NK-92 (cell line): ENCODE results near the gene SPIRE1.
"Not testable (repeated sequence)": the region's sequence is repeated elsewhere in the genome, so short reads cannot be mapped to it uniquely, and the experiment has no call there.

Experiments
- DNase-seq: peaks from one replicate; lab custom pipeline; 2025; ENCODE audit not compliant: unreplicated experiment; lab: John Stamatoyannopoulos, UW

SPIRE1 gene

DNA sequence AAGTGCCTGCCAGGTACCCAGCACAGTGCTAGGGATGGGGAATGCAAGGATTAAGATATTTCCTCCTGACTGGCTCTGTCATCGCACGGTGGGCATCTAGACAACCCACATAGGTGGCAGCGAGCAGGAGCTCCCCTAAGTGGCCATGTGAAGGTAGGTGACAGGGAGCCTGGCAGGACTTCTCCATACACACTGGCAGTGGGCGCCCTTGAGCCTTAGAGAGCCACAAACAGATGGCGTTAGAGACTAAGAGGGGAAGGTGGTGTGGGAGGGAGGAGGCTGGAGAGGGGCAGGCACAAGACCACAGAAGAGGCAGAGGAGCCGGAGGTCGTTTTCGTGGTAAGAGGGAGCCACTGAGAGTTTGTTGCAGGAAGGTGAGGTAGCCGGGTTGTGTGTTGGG is 235.0 kb downstream of the SPIRE1 start:
- DNase-seq = no peak

DNA sequence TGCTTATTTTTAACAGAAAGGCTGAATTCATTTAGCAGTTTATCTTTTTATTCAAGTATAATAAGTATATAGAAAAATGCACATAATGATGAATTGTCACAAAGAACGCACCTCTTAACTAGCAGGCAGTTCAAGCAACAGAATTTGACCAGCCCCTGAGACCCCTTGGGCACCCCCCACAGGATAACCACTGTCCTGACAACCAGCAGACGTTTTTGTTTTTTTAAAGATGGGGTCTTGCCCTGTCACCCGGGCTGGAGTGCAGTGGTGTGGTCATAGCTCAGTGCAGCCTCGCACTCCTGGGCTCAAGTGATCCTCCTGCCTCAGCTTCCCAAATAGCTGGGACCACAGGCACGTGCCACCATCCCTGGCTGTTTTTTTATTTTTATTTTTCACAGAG is 236.2 kb downstream of the SPIRE1 start:
- no peak for DNase-seq

DNA sequence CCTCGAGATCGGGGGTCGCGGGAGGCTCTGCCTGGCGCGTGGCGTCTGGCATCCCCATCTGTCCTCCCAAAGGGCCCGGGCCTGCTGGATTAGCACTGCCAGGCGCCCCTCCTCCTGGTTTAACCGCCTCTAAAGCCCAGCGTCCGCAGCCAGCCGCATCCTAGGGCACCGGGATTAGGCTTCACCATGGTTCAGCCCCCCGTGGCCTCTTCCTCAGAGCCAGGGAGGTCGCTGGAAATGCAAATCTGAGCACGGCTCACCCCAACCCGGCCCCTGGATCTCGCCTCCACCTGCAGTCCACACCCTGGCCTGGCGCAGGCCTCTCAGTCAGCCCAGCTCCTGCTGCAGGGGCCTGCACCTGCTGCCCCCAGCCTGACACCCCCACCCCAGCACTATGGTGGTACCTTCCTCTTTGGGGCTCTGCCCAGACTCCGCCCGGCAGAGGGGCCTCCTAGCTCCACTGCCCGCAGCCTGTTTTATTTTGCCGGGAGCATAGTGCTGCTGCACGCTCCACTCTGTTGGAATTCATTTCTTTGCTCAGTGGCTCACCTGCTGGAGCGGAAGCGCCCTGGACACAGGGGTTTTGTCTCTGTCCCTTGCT is 237.0 kb downstream of the SPIRE1 start:
- DNase-seq = no peak

DNA sequence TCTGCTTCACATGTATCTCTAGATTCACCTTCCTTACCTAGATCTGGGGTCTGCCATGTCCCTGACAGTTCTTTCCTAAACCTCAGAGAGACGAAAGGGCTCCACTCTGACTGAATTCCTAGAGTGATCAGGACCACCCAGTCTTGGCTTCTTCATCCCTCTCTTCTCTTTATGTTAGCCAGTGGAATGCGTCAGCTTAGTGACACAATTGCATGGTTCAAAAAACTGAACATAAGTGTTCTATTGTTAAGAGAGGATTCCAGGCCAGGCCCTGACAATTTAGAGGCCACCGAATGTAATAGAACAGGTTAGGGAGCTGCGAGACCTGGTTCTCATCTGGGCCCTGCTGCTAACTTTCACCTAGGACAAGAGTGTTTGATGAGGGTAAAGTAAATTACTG is 240.2 kb downstream of the SPIRE1 start:
- DNase-seq = no peak

DNA sequence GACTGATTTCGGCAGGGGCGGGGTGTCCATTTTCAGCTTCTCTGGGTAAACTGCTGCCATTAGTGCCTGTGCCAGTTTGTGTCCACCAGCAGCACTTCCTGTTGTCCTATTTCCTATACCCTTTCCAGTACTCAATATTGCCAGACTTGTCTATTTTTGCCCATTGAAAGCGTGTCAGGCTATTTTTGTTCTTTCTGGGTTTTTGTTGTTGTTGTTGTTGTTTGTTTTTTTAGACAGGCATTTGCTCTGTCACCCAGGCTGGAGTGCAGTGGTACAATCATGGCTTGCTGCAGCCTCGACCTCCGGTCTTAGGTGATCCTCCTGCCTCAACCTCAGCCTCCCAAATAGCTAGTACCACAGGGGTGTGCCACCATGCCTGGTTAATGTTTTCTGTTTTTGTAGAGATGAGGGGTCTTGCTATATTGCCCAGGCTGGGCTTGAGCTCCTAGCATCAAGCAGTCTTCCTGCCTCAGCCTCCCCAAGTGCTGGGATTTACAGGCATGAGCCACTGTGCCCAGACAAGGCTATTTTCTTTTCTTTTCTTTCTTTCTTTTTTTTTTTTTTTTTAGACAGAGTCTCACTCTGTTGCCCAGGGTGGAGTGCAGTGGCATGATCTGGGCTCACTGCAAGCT is 241.7 kb downstream of the SPIRE1 start:
- no peak for DNase-seq

DNA sequence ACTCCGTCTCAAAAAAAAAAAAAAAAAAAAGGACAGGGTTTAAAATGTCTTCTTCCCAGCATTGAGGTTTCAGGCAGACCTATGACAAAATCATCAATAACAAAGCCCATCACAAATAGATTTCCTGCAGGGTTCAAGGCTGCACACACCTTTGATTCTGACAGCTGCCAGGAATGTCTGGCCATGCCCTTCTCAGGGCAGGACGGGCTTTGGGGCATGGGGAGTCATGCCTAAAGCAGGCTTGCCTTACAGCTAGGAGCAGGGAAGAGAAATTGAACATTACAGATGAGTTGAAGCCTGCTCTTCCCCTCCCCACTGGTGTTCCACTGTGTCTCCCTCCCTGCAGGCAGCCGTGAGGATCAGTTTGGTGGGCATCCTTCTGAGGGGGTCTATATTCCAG is 246.5 kb downstream of the SPIRE1 start:
- no peak for DNase-seq

DNA sequence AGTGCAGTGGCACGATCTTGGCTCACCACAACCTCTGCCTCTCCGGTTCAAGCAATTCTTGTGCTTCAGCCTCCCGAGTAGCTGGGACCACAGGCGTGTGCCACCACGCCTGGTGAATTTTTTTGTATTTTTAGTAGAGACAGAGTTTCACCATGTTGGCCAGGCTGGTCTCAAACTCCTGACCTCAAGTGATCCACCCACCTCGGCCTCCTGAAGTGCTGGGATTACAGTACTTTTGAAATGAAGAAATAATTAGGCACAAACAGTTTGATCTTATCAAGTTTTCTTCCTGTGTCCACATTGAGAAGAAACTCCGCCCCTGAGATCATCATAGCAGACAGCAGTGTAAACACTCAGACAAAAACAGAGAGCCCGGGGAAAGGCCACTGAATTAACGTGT is 247.2 kb downstream of the SPIRE1 start:
- not testable (repeated sequence) for DNase-seq

DNA sequence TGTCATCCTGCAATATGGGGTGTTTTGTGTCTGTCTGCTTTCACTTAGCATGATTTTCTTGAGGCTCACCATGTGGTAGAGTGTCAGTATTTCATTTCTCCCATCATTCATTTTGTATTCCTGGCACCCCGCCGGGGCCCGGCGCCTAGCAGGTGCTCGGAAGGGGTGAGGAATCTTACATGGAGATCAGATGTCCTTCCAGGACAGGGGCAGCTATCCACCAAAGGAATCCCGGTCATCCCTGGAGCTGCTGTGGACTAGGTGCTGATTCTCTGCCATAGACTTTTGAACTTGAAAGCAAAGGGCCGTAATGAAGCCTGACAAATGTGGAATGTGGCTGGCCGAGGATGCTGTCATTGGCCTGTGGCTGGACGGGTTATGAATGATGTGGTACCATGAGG is 247.8 kb downstream of the SPIRE1 start:
- no peak for DNase-seq

DNA sequence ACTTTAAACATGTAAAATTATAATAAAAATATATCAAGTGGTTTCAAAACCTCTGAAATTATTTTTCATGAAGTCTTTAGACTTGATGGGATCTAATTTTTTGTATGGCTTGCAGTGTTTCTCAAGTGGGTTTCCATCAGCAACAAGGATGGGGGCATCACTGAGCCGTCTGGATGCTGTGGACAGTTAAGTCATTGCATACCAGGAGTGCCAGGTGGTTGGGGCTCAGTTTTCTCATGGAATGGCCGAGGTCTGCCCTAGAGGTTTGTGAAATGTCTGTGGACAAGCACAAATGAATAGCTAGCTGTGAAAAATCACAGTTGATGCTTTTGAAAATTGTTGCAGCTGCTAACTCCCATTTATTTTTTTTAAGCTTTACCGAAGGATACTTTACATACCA is 248.4 kb downstream of the SPIRE1 start:
- DNase-seq = no peak

DNA sequence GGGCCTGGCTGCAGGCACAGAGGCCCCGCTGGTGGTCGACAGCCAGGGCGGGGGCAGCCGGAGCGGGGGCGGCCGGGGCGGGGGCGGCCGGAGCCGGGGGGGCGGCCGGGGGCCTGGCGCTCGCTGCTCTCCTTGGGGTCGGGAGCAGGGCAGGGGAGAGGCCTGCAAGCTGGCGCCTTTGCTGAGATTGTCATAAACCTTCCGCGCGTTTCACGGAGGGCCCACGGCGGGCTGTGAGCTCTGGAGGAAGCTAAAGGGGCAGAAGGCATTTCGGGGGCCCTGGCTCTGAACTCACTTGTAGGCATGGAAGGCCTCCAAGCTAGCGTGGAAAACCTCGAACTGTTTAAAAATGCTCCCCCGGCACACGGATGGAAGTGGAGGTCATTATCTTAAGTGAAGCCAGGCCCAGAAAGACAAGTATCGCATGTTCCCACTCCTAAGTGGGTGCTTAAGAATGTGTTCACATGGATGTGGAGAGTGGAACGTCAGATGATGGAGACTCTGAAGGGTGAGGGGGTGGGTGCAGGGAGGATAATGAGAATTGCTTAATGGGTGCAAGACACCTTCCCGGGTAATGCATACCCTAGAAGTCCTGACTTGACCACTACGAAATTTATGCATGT is 249.5 kb downstream of the SPIRE1 start:
- no peak for DNase-seq

DNA sequence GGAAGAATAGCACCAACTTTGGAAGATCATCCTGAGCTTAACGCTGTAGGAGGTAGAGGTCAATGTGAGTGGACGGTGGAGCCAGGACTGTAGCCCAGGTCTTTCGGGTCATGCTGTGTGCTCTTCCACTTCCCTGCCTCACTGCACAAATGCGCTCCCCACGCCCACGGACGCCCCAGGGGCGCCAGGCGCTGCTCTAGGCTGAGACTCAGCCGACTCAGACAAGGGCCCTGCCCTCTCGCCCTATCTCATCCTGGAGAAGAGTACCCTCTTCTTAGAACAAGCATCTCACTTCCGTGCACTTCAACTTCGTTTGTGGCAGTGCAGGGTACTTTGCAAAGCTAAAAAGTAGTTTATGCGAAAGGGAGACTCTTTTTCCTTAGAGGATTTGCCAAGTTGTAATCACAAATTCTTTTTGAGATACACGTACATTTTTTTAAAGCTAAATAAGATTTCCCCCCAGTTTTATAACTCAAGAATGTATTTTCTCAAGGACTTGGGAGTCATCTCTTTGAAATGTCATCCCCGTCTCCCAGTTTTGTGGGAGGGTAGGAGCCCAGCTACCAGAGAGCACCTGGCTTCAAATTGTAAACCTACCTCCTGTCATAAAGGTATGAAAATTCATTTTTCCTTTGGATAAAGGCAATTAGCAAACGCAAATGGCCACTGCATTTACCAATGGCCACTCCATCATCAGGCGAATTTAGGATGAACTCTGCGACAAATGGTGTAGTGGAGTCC is 251.4 kb downstream of the SPIRE1 start:
- DNase-seq = no peak

DNA sequence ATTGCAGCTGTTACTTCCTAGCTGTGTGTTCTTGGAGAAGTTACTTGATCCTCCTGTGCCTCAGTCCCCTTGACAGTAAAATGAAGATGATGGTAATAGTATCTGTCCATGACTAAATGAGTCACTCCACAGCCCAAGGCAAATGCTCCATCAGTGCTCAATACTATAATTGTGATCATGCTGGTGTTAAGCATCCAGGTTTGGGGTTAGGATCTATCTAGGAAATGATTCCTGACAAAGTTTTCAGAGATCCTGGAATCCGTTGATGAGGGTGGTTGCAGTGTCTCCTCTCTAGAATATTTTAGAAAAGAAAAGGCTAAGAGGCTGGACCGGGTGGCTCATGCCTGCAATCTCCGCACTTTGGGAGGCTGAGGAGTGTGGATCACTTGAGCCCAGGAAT is 252.8 kb downstream of the SPIRE1 start:
- DNase-seq = no peak

DNA sequence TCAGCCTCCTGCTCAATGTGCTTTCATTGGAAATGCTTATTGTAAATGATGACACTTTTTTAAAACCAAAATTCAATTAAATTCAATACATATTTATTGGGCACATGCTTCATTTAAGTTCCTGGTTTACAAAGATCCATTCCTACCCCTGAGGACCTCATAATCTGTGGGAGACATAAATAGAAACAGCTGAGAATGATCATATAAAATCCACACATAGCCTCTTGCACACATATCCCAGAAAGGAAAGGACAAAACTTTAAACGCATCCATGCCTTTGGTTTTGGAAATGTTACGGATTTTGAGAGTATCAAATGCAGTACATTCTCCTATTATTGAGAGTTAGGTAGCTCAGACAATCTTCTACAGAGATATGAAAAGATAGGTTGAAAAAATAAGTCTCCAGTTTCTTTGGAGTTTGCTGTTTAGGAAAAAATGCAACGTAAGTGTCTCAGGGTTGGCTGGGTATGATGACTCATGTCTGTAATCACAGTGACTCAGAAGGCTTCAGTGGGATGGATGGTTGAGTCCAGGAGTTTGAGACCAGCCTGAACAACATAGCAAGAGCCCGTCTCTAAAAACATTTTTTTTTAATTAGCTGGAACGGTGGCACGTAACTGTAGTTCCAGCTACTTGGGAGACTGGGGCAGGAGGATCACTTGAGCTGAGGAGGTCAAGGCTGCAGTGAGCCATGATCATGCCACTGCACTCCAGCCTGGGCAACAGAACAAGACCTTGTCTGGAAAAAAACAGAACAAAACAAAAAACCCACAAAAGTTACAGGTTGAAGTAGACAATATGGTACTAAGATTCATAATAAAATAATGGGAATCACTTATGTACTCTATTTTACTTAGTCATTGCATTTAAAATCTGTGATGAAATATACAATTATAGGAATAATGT is 254.1 kb downstream of the SPIRE1 start:
- DNase-seq = no peak

DNA sequence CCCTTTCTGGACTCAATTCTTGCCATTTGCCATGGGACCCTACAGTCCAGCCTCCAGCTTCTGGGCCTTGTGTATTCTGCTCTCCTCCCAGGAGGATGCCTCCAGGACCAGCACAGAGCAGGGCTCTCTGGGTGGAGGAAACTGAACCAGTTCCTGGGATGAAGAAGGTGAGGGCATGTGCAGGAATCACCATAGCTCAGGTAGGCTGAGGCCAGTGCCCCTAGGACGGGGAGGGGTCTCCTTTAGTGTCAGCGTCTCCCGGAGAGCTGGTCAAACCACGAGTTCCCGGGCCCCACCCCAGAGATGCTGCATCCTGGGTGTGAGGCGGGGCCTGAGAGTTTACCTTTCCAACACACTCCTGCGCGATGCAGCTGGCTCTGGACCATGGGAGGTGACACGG is 256.0 kb downstream of the SPIRE1 start:
- DNase-seq = no peak

DNA sequence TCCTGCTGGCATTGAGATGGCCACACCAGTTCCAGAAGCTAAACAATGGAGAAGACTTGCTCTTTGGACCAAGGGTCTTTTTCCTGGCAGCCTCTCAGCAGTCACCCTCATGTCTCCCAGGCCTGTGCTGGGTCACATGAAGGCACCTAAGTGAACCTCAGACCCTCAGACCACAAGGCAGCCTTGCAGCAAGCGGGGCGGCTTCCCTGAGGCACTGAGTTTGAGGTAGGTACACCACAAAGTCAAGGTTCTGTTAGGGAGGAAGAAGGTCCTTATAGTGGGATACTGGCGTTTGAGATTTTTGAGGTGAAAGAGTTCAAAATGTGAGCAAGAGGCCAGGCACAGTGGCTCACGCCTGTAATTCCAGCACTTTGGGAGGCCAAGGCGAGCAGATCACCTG is 258.7 kb downstream of the SPIRE1 start:
- DNase-seq = no peak

DNA sequence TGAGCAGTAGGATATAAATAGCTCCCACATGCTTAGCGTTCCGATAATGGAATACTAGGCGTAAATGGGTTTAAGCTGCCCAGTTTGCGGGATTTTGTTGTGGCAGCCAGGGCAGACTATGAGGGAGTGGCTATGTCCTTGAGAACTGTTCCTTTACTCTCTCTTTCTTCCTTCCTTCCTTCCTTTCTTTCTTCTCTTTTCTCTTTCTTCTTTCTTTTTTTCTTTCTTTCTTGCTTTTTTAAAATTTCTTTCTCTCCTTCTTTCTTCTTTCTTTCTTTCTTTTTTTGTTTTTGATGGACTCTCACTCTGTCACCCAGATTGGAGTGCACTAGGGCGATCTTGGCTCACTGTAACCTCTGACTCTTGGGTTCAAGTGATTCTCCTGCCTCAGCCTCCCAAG is 259.3 kb downstream of the SPIRE1 start:
- DNase-seq = no peak

DNA sequence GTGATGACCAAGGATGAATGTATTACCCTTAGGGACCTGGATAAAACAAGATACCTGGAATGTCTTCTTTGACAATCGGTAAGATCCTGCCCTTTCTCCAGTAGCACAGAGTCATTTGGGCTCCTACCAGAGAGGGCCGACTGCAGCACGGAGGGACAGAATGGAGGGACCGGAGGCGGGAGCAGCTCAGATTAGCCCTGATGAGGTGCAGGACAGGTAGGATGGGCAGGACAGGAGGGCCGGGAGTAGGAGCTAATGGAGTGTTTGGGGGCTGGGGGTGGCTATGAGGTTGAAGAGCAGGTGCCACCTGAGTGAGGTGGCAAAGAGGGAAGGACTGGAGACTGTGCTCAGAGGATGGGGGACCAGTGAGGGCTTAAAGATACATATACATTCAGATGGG is 260.1 kb downstream of the SPIRE1 start:
- no peak for DNase-seq

DNA sequence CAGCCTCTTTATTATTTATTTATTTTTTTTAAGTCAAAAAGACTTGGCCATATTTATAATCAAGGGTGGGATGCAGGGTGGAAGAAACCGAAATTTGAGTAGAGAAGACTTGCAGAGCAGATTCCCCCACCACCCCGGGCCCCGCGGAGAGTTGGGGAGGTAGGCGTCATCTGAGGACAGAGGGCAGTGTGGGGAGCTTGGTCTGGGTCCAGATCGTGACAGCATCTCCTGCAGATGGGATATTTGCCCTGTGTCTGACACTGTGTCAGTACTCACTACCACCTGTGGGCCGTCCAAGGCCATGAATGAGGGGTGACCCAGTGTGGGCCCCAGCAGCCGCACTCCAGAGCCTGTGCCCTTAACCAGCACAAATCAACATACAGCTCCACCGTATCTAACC is 260.7 kb downstream of the SPIRE1 start:
- no peak for DNase-seq
